GM20431 (cell line): ENCODE results near the gene TIMM17B.
"Not testable (repeated sequence)": the region's sequence is repeated elsewhere in the genome, so short reads cannot be mapped to it uniquely, and the experiment has no call there.

Experiments
- in situ Hi-C: fragments of 300-500 bp; cut with MseI, MboI; formaldehyde crosslinking; loops from one replicate; pipeline ENCODE4 v1.15.0; 2020; ENCODE audit warnings: low sequenced_read_pairs; ENCODE audit not compliant: unreplicated experiment

Gene TIMM17B

DNA sequence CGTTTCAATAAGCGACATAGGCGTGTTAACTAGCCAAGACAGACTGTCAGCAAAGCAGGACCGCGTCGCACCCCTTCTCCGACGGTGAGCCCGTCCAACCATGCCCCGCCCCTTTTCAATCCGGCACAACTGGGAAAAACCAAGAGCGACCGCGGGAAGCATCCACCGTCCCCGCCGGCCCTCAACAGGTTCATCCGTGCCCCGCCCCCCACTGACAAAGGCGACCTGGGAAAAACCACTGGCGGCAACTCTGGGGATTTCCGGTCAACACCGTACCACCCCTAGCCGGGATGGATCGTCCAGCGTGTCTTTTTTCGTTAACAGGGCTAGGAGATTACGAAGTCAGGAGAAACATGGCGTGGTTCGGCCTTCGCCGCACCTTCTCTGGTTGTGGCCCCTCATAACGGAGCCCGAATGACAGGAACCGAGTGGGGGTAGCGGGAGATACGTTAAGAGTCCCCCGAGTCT, 377 bp downstream of the TIMM17B start:
- in situ Hi-C loops = no loop called here

DNA sequence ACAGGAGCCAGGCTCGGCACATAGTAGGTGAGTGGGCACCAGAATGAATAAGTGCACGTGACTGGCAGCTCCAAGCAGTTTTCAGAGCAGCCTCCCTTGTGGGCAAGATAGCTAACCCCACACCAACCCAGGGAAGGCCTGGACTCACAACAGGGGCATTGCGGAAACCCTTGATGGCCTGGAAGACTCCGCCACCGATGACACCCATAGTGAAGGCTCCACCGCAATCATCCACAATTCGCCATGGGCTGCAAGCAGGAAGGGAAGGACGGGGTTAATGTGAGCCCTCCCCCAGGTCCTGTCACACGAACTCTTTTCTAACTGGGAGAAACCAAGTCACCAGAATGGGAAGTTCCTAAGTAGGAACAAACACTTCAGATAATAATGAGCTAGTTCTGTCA, 957 bp downstream of the TIMM17B start:
- in situ Hi-C loops = no loop called here

DNA sequence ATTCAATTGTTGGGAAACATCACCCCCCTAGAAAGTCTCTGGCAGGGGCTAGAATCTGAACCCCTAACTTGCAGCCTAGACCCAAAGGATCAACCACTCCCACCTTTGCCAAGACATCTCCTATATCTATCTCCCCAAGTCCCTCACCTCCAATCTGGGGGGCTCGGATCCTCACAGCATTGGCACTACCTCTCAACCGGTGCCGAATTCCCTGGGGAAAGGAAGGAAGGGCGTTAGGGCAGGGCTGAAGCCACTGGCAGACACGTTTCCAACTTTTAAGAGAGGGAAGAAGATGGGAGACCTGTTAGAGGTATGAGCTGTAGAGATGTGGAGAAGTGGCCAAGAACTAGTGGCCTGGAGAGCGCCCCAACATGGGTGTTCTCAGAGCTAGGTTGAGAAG, 2.7 kb downstream of the TIMM17B start:
- in situ Hi-C loops = no loop called here

DNA sequence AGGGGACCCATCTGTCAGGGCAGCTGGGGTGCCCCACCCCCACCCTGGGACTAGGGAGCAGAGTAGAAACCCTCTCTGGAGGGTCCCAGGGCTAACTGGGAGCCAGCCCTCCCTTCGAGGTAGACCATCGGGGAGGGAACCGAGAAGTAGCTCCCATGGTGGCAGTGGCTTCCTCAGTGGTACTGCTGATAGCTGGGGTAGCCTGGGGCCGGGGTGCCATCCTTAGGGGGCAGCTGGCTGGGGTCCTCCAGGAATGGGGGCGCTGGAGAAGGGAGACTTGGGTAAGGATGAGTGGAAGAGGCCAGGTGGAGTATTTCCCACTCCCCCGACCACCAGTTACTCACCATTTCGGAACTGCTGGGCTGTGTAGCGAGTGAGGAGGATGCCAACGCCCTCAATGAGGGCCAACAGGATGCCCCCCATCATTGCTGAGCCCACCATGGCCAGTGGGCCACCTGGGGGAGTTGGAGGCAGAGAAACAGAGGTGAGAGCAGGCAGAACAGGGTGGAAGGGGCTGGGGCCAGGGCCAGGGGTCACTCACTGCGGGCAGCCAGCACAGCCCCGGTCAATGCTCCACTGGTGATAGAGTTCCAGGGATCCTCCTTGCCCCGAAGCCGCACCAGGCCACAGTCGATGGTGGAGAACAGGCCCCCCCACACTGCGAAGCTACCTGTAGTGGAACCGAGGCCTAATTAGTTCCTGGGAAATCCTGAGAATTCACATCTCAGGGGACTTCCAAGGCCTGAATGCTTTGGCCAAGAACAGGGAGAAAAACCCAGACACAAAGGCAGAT, 3.8 kb downstream of the TIMM17B start:
- in situ Hi-C loops = no loop called here

DNA sequence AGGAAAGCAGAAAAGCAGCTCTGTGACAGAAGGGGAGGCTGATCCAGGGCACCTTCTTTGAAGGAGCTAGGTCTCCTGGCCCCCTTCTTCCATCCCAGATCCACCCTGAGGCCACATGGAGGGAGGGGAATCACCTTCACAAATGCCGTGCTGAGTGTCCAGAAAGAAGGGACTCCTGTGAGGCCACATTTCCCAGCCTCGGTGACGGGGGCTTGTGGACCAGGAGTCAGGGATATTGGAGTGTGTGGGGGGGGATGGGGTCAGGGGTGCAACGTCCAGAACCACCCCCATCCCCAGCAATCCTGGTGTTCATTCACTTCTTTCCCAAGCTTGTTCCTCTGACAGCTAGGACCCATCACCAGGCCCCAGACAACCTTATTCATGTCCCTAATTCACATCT, 4.7 kb downstream of the TIMM17B start:
- in situ Hi-C loops = no loop called here

DNA sequence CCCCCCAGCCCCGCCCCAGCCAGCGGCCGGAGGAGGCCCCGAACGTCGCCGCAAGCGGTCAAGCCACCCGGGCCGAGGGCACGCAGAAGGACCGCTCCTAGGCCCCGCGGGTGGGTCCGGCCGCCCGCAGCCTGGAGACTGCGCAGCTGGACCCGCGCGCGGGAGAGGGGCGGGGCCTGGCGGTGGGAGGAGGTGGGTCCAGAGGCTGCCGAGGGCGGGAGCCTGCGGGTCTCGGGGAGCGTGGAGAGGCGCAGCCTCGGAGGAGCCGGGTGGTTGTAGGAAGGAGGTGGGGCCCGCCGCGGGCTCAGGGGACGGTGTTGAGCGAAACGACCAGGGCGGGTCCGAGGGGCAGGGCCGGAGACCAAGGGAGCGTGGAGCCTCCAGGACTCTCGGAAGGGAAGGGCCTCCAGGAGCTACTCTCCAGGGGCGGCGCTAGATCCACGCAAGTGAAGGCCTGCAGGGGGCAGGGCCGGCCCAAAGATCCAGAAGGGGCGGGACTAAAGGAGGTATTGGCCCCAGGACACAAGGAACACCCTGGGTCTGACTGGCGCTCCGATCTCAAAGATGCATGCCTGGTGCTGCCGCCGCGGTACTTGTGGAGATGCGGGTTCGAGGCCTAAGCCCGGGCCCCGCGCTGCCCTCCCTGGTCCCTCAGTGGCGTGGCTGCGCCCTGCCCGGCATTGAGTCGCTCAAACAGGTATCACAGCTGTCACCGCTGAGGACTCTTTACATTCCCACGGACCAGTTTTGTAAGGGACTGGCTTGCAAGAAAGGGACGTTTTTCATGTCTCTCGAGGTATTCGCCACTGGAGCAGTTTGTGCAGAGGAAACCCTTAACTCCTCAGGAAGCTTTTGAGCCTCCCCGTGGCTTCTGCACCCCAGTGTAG, 5.9 kb downstream of the TIMM17B start:
- in situ Hi-C loops = no loop called here

DNA sequence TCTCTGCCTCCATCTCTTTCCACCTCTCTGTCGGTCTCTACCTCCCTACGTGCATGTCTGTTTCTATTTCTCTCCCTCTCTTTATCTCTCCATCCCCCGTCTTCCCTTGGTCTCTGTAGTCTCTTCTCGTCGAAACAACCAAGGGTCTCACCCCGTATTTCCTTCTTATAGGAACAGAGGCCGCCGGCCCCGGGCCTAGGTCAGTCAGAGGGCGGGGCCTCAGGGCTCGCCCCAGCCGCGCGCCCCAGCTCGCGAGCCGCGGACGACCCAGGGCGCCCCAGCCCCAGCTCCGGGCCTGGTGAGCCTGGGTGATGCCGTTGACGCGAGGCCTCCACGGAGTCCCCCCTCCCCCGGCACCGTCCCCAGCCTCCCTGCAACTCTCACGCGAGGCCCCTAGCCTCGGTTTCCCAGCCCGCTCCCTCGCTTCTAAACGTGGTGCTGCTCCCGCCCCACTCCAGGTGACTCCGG, 6.6 kb downstream of the TIMM17B start:
- in situ Hi-C loops = no loop called here

DNA sequence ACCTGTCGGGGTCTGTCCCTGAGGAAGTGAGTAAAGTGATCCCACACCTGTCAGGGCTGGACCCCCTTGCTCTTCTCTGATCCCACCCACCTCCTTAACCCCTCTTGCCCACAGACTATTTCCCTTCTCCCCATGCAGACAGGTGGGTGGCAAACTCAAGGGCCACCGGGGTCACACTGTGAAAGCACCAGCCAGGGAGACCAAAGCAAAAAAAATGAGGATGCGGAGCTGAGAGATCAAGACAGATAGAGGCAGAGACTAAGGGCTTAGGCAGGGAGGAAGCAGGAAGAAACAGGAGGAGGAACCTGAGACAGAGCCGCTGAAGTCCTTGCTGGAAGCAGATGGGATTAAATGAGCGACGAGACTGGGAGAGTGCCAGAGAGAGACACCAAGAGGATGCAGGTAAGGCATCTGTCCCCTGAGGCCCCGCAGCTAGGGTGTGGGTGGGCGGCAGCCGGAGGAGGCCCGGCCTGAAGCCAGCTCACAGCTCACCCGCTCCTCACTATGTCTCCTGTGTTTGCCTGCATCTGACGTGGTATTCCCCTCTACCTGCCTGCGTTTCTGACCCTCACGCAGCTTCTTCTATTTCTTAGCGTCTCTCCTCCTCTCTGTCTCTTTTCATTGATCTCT, 7.2 kb downstream of the TIMM17B start:
- in situ Hi-C loops = no loop called here

DNA sequence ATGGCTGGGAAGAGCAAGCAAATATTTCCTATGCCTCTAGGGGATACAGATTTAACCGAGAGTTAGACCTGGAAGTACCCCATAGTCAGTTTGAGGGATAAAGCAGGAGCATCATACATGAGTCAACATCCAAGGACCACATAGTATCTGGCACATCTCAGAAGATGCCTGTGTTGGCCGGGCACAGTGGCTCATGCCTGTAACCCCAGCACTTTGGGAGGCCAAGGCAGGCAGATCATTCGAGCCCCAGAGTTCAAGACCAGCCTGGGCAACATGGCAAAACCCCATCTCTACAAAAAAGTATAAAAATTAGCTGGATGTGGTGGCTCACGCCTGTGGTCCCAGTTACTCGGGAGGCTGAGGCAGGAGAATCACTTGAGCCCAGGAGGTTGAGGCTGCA, 11.0 kb downstream of the TIMM17B start:
- in situ Hi-C loops = not testable (repeated sequence)

DNA sequence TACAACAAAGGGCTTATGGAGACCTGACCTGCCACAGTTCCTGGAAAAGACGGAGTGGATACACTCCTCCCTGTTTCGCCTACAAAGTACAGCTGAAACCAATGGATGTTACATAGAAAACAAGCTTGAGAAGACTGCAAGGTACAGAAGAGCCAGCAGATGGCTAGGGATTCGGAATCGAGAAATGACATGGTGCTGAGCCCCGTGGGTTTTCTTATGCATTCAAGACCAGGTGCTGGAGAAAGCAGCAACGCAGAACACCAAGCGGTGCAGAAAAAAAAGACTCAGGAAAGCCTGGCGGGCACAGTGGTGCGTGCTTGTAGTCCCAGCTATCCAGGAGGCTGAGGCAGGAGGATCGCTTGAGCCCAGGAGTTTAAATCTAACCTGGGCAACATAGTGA, 13.8 kb downstream of the TIMM17B start:
- in situ Hi-C loops = no loop called here

DNA sequence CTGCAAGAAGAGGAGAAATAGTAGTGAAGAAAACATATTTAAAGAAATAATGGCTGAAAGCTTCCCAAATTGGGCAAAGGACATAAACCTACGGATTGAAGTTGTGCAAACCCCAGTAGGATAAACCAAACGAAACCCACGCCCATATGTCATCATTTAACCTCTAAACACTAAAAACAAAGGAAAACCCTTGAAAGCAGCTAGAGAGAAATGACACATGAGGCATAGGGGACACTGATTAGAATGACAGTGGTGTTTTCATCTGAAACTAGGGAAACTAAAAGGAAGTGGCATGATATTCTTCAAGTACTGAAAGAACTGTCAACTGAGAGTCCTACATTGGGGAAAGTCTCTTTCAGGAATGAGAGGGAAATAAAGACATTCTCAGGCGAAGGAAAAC, 20.6 kb downstream of the TIMM17B start:
- in situ Hi-C loops = not testable (repeated sequence)

DNA sequence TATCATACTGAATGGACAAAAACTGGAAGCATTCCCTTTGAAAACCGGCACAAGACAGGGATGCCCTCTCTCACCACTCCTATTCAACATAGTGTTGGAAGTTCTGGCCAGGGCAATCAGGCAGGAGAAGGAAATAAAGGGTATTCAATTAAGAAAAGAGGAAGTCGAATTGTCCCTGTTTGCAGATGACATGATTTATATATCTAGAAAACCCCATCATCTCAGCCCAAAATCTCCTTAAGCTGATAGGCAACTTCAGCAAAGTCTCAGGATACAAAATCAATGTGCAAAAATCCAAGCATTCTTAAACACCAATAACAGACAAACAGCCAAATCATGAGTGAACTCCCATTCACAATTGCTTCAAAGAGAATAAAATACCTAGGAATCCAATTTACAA, 25.6 kb downstream of the TIMM17B start:
- in situ Hi-C loops = not testable (repeated sequence)

DNA sequence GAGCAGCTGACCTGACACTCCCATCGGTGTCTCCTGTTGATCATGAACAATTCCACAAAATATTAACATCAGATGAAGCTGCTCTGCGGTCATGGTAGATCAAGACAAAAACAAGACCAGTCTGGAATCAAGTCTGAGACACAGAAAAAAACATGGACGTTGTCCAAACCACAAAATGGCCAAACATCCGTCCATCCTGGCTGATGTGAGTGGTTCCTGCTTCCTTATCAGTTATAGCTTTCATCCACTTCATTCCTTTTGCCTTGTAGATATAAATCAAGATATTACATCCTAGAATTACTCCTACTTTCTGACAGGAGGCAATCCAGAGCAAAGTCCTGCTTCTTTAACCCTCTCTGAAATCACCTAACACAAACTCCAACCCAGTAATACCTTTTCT, 33.4 kb downstream of the TIMM17B start:
- in situ Hi-C loops = no loop called here

DNA sequence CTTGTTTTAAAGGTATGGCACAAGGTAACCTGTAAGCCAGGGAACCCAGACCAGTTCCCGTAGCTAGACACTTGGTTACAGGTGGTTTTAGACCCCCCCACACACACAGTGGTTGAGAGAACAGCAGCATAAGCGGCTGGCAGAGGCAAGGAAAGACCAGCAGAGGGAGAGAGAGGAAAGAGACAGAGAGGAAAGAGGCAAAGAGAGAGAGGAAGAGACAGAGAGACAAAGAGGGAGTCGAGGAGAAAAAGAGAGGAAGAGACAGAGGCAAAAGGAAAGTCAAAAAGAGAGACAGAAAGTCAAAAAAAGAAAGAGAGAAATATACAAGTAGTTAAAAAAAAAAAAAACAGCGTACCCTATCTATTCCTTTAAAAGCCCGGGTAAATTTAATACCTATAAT, 42.7 kb downstream of the TIMM17B start:
- in situ Hi-C loops = no loop called here

DNA sequence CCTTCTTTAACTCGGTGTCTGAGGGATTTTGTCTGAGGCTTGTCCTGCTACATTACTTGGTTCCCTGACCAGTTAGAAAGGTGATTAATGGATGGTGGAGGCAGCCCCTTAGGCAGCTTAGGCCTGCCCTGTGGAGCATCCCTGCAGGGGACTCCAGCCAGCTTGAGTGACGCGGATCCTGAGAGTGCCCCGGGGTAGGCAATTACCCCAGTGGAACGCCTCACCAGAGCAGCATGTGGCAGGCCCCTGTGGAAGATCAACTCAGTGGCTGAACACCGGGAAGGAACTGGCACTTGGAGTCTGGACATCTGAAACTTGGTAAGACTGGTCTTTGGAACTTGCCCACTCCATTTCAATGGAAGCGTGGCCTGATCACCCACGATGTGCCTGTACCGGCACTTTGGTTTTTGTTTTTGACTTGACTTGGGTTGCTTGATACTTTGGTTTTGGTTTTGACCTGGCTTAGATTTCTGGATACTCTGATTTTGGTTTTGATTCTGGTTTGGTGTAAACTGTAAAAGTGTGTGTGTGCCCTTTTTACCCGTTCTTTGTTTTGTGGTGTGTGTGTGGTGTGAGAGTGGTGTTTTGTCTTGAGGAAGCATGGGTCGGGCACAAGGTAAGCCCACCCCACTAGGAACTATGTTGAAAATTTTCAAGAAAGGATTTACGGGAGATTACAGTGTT, 43.3 kb downstream of the TIMM17B start:
- in situ Hi-C loops = not testable (repeated sequence)

DNA sequence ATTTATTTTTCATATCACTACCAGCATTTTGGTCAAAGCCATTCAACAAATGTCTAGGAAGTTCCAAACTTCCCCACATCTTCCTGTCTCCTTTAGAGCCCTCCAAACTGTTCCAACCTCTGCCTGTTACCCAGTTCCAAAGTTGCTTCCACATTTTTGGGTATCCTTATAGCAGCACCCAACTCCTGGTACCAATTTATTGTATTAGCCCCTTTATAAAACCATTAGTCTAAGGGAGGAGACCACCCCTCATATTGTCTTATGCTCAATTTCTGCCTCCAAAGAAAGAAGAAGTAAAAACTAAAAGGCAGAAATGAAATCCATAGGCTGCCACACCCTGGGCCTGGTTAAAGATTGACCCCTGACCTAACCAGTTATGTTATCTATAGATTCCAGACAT, 44.1 kb downstream of the TIMM17B start:
- in situ Hi-C loops = not testable (repeated sequence)

DNA sequence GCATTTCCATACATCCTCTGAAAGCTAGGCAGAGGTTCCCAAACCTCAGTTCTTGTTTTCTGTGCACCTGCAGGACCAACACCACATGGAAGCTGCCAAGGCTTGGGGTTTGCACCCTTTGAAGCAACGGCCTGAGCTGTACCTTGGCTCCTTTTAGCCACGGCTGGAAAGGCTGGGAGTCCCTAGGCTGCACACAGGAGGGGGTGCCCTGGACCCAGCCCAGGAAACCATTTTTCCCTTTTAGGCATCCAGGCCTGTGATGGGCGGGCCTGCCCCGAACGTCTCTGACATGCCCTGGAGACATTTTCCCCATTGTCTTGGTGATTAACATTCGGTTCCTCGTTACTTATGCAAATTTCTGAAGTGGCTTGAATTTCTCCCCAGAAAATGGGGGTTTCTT, 44.7 kb downstream of the TIMM17B start:
- in situ Hi-C loops = no loop called here

DNA sequence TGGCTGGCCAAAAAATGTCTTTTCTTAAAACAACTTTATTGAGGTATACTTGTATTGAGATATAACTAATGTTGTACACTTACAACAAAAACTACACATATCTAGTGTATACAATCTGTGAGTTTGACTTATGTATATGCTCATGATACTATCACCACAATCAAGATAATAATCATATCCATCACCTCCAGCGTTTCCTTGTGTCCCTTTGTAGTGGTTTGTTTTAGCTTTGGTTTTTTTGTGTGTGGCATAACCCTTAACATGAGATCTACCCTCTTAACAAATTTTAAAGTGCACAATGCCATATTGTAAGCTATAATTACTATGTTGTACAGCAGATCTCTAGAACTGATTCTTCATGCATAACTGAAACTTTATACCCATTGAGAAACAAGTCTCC, 48.7 kb downstream of the TIMM17B start:
- in situ Hi-C loops = no loop called here
